GM12872 (cell line): ENCODE measurements around the gene COL23A1.

Experiments
- TF ChIP-seq, protein P1 (sequence below): IDR thresholded peaks from 3 replicates; pipeline ENCODE4 v1.5.1; 2011; ENCODE audit warnings: low read depth, mild to moderate bottlenecking, low read length, moderate library complexity; ENCODE audit not compliant: insufficient read depth

The COL23A1 gene

DNA sequence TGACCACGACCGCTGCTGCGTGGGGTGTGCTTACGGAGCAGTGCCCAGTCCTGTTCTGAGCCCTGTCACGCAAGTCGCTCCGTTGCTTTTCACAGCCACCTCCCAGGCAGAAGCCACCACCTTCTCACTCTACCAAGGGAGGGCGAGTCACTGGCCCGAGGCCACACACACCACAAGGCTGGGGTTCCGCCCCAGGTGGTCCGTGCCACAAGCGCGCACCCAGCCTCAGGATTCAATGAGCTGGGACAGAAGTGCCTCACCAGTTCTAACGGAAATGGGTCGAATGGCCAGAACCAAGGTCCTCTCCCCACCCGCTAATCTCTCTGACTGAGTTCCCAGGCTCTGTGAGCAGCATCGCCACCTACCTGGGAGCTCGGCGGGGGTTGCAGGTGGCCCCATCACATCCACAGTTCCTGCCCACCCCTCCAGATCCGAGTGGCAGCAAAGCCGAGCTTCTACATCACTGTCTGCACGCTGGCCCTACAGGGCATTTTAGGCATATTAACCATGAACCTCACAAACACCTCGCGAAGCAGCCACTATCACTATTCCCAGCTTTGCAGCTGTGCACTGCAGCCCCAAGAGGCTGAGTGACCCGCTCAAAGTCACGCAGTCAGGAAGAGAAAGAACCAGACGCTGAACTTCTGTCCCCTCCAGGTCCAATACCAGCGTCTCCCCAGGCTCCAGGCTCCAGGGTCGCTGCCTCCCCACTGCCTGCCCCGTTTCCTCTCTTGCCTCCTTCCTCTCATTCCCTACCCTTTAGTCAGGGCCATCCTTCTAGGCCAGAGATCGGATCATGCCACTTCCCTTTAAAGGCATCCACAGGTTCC is 265.5 kb downstream of the COL23A1 start:
- TF ChIP-seq, protein P1, sequence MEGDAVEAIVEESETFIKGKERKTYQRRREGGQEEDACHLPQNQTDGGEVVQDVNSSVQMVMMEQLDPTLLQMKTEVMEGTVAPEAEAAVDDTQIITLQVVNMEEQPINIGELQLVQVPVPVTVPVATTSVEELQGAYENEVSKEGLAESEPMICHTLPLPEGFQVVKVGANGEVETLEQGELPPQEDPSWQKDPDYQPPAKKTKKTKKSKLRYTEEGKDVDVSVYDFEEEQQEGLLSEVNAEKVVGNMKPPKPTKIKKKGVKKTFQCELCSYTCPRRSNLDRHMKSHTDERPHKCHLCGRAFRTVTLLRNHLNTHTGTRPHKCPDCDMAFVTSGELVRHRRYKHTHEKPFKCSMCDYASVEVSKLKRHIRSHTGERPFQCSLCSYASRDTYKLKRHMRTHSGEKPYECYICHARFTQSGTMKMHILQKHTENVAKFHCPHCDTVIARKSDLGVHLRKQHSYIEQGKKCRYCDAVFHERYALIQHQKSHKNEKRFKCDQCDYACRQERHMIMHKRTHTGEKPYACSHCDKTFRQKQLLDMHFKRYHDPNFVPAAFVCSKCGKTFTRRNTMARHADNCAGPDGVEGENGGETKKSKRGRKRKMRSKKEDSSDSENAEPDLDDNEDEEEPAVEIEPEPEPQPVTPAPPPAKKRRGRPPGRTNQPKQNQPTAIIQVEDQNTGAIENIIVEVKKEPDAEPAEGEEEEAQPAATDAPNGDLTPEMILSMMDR: no peak

DNA sequence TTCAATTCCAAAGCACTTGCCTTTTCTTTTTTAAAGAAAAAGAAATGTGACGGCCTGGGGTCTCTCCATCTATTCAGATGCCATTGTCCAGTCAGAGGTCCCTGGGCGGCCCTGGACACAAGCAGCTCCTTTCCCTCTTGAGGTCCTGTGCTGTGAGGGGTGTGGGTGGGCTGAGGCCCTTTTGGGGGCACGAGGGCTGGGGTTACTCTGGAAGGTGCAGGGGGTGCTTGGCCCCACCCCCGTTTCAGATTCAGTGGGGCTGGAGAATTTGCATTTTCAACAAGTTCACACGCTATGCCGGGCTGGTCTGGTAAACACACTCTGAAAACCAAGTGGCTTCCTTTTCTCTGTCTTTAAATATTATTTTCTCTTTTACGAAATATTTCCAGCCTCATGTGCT is 266.2 kb downstream of the COL23A1 start:
- TF ChIP-seq, protein P1: no peak

DNA sequence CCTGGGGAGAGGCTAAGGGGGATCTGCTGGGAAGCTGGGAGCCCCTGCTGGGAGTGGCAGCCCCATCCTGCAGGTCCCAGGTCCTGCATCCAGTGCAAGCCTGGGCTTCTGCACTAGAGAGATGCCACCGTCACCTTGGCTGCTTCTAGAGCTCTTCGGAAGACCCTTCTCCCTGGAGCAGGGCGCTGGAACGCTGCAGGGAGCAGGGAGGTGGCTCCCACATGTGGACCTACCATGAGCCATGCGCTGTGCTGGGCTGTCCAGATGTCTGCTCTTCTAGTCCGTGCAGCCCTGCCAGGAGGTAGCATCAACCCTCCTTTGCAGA is 266.7 kb downstream of the COL23A1 start:
- TF ChIP-seq, protein P1: no peak

DNA sequence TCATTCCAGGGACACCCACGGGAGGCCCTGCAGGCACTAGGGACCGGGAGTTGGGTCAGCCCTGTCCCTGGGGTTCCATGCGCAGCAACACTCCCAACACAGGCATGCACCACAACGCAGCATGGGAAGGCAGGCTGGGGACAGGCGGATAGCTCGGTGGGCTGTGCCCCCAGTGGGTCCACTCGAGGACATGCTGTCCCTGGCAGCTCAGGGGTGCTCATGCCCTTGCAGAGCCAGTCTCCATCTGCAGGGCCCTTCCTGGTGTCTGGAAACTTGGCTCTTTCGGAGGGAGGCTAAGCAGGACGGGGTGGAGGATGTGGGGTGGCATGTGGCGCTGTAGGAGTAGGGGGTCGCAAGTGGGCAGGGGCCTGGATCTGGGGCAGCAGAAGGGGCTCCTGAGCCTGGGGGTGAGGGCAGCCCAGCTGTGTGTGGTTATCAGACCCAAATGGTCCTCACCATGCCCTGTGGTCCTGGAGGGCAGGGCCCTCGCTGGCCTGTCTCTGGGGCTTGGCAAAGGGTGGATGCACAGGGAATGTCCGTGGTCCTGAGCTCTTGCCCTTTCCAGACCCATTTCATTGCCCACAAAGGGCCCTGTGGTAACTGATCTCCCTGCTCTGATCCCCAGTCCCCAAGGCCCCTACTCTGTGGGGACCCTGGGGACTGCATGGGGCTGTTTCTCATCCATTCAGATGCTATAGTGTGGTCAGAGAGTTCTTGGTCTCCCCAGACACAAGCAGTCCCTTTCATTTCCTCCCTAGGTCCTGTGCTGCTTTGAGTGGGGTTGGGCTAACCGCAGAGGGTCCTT is 267.3 kb downstream of the COL23A1 start:
- TF ChIP-seq, protein P1: no peak

DNA sequence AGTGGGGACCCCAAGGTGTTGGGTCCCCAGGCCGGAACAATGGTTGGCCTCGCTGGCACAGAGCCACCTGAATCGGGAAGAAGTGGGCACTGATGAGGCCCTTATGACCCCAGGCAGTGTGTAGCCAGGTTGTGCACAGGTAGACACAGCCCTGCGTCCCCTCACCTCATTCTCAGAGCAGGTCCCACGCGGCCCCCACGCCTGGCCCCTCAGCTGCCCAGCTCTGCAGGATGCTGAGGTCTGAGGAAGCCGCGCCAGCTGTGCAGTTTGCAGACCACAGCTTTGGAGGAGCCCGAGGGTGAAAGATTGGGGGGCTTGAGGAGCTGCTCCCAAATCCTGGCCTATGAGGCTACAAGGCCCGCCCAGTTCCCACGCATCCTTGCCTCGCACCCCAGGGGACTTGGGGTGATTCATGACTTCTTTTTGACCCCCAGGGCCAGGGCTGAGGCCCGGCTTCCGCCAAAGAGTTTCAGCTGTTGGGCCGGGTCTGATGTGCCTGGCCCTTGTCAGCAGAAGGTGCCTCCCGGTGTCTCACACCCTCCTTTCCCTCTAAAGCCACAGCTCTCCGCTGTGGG is 269.8 kb downstream of the COL23A1 start:
- TF ChIP-seq, protein P1: no peak

DNA sequence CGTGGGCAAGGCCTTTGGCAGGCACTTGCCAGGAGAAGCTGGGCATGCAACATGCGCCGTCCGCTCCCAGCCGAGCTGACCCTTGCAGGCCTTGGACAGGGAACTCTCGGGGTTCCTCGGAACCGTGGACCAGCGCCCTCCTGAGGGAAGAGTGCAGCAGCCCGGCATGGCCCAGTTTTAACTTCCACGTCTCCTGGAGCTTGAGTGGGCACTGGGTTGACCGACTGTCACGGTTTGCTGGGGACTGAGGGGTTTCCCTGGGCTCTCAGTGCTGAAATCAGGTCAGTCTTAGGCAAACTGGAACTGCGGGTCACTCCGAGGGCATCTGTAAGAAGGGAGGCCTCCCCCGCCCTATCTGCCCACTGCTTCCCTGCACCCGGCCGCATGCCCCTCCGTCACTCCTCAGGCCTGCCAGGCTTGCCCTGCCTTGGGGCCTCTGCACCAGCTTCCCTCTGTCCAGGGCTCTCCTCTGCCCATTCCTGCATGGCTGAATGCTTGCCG is 270.6 kb downstream of the COL23A1 start:
- TF ChIP-seq, protein P1: no peak

DNA sequence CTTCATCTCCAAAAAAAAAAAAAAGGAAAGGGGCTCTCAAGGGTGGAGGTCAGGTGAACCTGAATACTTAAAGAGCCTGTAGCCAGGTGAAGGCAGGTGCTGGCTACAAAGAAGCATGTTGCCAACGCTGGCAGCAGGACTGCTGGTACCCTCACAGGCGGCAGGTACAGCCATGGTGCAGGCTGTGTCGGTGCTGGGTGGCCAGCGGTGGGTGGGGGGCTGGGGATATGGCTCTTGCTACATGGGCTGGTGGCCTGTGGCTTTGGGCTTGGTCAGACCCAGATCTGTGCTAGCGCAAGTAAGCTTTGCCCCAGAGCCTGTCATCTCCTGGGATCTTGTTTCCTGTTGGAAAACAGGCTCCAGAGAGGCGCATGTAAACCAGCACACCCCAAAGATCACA is 271.3 kb downstream of the COL23A1 start:
- TF ChIP-seq, protein P1: no peak
